ENCODE results near the gene TBC1D22A. TPM values are rescaled to one million over a fixed set of nuclear protein-coding genes. Genes with fewer than 3 reads are reported as not detected.

The TBC1D22A gene
- total and polyA plus RNA-seq, 2 donors (not counting 3 experiments of a cell fraction or from before 2014, with no cell fraction given), result 26.1 to 32.4 TPM

GRCh38 chr22:47032956-47033647, 270.7 kb downstream of the TBC1D22A start:
- dilution Hi-C loops (cut with MboI; ENCODE audit: extremely low pct_ligation_motif_present, low sequenced_read_pairs), result no loop called here
- no peak overlapping the region for H3K9ac ChIP-seq (replicated peaks; ENCODE audit: extremely low read depth, insufficient read depth, low read length)
- H3K36me3 ChIP-seq (ENCODE audit: control insufficient read depth in 2 of 2, extremely low read depth in 1 of 2, insufficient read depth in 2 of 2, low read length in 2 of 2), result no peaks in the 10 kb centered on the region
- no peaks in the 10 kb centered on the region for H4K20me1 ChIP-seq (replicated peaks; ENCODE audit: control insufficient read depth, extremely low read depth, insufficient read depth, low read length)
- H3K9me3 ChIP-seq (replicated peaks; ENCODE audit: control insufficient read depth, insufficient read depth, low read length), result no peaks in the 10 kb centered on the region
- FAIRE-seq (no peak), DNase-seq (ENCODE audit: low read depth, low spot score) (no peak)
- no TSS peak for BruUV-seq (replicated peaks)
- H3K4me1 ChIP-seq (ENCODE audit: control insufficient read depth, extremely low read depth, insufficient read depth, low read length), result peaks cover 6% of the 10 kb centered on the region
- TF ChIP-seq MYC (IDR thresholded peaks at IDR 0.05; ENCODE audit: low read depth, low read length) (no peak), MAX (IDR thresholded peaks at IDR 0.05; ENCODE audit: insufficient read depth, insufficient read length) (no peak), POLR2AphosphoS5 (IDR thresholded peaks at IDR 0.05; ENCODE audit: insufficient read depth, low read depth, low read length) (no peak), FOS (IDR thresholded peaks at IDR 0.05; ENCODE audit: borderline replicate concordance, insufficient read depth, low read length) (no peak), POLR2A (IDR thresholded peaks at IDR 0.05; ENCODE audit: low read depth, low read length) (no peak), EZH2 (IDR thresholded peaks at IDR 0.05; ENCODE audit: borderline replicate concordance, low read depth, low read length, severe bottlenecking) (no peak), GATA2 (IDR thresholded peaks at IDR 0.05; ENCODE audit: insufficient read depth, insufficient read length, low read depth, low read length) (no peak), JUN (IDR thresholded peaks at IDR 0.05; ENCODE audit: borderline replicate concordance, insufficient read depth, insufficient read length, low read depth) (no peak)
- TF ChIP-seq, protein P1, sequence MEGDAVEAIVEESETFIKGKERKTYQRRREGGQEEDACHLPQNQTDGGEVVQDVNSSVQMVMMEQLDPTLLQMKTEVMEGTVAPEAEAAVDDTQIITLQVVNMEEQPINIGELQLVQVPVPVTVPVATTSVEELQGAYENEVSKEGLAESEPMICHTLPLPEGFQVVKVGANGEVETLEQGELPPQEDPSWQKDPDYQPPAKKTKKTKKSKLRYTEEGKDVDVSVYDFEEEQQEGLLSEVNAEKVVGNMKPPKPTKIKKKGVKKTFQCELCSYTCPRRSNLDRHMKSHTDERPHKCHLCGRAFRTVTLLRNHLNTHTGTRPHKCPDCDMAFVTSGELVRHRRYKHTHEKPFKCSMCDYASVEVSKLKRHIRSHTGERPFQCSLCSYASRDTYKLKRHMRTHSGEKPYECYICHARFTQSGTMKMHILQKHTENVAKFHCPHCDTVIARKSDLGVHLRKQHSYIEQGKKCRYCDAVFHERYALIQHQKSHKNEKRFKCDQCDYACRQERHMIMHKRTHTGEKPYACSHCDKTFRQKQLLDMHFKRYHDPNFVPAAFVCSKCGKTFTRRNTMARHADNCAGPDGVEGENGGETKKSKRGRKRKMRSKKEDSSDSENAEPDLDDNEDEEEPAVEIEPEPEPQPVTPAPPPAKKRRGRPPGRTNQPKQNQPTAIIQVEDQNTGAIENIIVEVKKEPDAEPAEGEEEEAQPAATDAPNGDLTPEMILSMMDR (IDR thresholded peaks at IDR 0.05; ENCODE audit: extremely low read depth in 1 of 2, insufficient read depth in 1 of 2, low read depth in 1 of 2, low read length in 2 of 2), result no peak
- H3K27me3 ChIP-seq (ENCODE audit: control insufficient read depth in 2 of 2, insufficient read depth in 2 of 2, low read length in 2 of 2), result no peaks in the 10 kb centered on the region
- no peak overlapping the region for H3K27ac ChIP-seq (ENCODE audit: insufficient read depth, low read depth, low read length)
- CTCF ChIA-PET, result no interaction called here
- H3K9me1 ChIP-seq (replicated peaks; ENCODE audit: control insufficient read depth, extremely low read depth, insufficient read depth, low read length), result no peaks in the 10 kb centered on the region
- H2AFZ ChIP-seq (ENCODE audit: low read depth, low read length), result no peak overlapping the region
- H3K4me3 ChIP-seq (replicated peaks in 1 of 3; ENCODE audit: insufficient read depth in 1 of 3, low read depth in 1 of 3, low read length in 3 of 3), result no peak overlapping the region
- H3K4me2 ChIP-seq (ENCODE audit: insufficient read depth, low read length), result no peak overlapping the region
- no peaks in the 10 kb centered on the region for H3K79me2 ChIP-seq (ENCODE audit: control insufficient read depth, insufficient read depth, low read length)
- POLR2A ChIA-PET, result no interaction called here
- intact Hi-C loops (cut with micrococcal nuclease), result no loop called here
